Activated CD8-positive, alpha-beta memory T cell treated with anti-CD3 and anti-CD28 coated beads for 1 hour (primary cell): ENCODE measurements around the gene YIPF2.
"Not testable (repeated sequence)": the region's sequence is repeated elsewhere in the genome, so short reads cannot be mapped to it uniquely, and the experiment has no call there.

Source experiments
- DNase-seq, 2 donors: peaks; one replicate each; pipeline ENCODE4 v3.0.0-alpha.2; 2020; ENCODE audit warnings: low read depth in 1 of 2; ENCODE audit errors: extremely low read depth in 1 of 2

Gene YIPF2

GRCh38 chr19:10878253-10878652, 50.2 kb downstream of the YIPF2 start:
- no peak for DNase-seq

GRCh38 chr19:10877608-10878007, 50.8 kb downstream of the YIPF2 start:
- not testable (repeated sequence) for DNase-seq

- DNase-seq: no peak
Observed at GRCh38 chr19:10876459-10877240, 51.8 kb downstream of the YIPF2 start.

- DNase-seq: no peak
Observed at GRCh38 chr19:10874024-10874423, 54.4 kb downstream of the YIPF2 start.

- DNase-seq: no peak
Observed at GRCh38 chr19:10872546-10873107, 55.8 kb downstream of the YIPF2 start.
